AG04450 (cell line): Measurements from ENCODE around the gene SH2D1B. TPM values are rescaled to one million over a fixed set of nuclear protein-coding genes. Genes with fewer than 3 reads are reported as not detected.

Experiments used
- CTCF ChIA-PET: fragments of 300-600, 350-600 bp; formaldehyde crosslinking; extraction: SDS; loops from one replicate; lab custom pipeline; 2022; ENCODE audit warnings: antibody characterized with exemption, inconsistent platforms; lab: Charles Lee
- POLR2A ChIA-PET: fragments of 350-600 bp; formaldehyde crosslinking; extraction: SDS; loops from one replicate; lab custom pipeline; 2021; ENCODE audit warnings: antibody characterized with exemption, inconsistent platforms; lab: Yijun Ruan, JAX
- DNase-seq: peaks from one replicate; pipeline ENCODE4 v3.0.0-alpha.2; 2011; ENCODE audit warnings: low read depth, low spot score
- H3K27ac ChIP-seq: one replicate; pipeline ENCODE4 v1.5.1; 2012; ENCODE audit warnings: low read depth, low read length, control low read depth
- H3K27me3 ChIP-seq: one replicate; pipeline ENCODE4 v1.6.0; 2012; ENCODE audit warnings: low read length; ENCODE audit not compliant: control insufficient read depth, insufficient read depth
- H3K4me3 ChIP-seq: 2 replicates; pipeline ENCODE4 v1.5.1; 2011; ENCODE audit warnings: mild to moderate bottlenecking, low read depth, low read length, control low read depth
- H3K9me3 ChIP-seq: 2 replicates; pipeline ENCODE4 v1.5.1; 2012; ENCODE audit warnings: low read length; ENCODE audit not compliant: control insufficient read depth, insufficient read depth
- polyA plus RNA-seq: library from polyadenylated mRNA; depleted of rRNA; stranded (reverse); fragments of >200 nt; gene quantifications from 2 replicates; pipeline ENCODE4 v1.2.3, GENCODE V29; 2011
- TF ChIP-seq, protein P1 (sequence below): IDR thresholded peaks from 2 replicates; pipeline ENCODE4 v1.5.1; 2011; ENCODE audit warnings: low read depth, low read length, control low read depth, inconsistent platforms

The SH2D1B gene
- polyA plus RNA-seq, 1 experiment = not detected

DNA sequence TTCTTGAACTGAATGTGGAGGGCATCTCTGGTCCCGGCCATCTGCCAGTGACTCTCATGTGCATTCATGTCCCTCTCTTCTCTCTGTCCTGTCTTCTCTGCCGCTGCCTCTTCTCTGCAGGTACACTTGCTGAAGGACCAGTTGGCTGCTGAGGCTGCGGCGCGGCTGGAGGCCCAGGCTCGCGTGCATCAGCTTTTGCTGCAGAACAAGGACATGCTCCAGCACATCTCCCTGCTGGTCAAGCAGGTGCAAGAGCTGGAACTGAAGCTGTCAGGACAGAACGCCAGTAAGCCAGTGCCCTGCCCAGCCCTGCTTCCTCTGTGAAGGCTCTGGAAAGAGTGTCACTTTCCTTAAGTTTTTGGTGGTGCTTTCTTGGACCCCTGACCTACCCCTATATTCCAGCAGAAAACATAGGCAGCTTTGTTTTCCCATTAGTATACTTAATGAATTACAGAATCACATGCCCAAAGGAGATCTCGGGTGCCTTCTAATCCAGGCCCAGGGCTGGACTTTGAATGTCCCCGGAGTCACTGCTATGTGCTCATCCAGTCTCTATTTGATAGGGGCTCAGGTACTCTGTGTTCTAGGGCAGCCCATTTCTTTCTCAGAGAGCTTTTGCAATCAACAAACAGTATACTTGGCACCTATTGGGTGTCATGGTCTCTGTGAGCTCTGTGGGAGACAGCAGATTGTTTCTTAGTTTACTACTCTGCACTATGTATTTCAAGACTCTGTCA lies 46.5 kb downstream of the SH2D1B start:
- Histone ChIP-seq H3K27ac (no peak overlapping the region), H3K27me3 (peaks cover 11% of the 10 kb centered on the region), H3K9me3 (peaks cover 5% of the 10 kb centered on the region; the same call in 1 of the 2 replicates), H3K4me3 (no peak overlapping the region)
- CTCF ChIA-PET = interaction anchor here (1.1 kb wide), 1 partner anchor 8 kb away, joined by 4 read pairs; no protein-coding TSS in a partner anchor
- TF ChIP-seq, protein P1, sequence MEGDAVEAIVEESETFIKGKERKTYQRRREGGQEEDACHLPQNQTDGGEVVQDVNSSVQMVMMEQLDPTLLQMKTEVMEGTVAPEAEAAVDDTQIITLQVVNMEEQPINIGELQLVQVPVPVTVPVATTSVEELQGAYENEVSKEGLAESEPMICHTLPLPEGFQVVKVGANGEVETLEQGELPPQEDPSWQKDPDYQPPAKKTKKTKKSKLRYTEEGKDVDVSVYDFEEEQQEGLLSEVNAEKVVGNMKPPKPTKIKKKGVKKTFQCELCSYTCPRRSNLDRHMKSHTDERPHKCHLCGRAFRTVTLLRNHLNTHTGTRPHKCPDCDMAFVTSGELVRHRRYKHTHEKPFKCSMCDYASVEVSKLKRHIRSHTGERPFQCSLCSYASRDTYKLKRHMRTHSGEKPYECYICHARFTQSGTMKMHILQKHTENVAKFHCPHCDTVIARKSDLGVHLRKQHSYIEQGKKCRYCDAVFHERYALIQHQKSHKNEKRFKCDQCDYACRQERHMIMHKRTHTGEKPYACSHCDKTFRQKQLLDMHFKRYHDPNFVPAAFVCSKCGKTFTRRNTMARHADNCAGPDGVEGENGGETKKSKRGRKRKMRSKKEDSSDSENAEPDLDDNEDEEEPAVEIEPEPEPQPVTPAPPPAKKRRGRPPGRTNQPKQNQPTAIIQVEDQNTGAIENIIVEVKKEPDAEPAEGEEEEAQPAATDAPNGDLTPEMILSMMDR = no peak
- POLR2A ChIA-PET = no interaction called here
- DNase-seq = no peak

DNA sequence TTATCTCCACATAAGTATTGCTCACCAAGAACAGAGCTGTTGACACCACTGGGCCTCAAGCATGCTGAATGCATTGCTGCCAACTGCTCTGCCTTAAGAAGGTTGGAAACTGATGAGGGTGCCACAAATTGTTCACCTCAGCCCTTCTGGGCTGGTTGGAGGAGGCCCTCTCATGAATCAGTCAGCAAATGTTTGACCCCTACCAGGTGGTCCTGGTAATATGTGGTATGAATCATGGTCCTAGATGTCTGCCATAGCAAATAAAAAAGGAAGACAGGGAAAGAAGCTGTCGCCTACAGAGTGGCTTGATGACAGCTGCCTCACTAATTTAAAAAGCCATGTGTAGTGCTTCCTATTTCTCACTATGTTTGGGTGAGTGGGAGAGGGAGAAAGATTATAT lies 47.4 kb downstream of the SH2D1B start:
- DNase-seq = no peak
- ChIA-PET POLR2A (no interaction called here), CTCF (no interaction called here)
- no peak overlapping the region for H3K4me3 ChIP-seq
- TF ChIP-seq, protein P1 = no peak
- H3K9me3 ChIP-seq = peaks cover 5% of the 10 kb centered on the region; the same call in 1 of the 2 replicates
- peaks cover 11% of the 10 kb centered on the region for H3K27me3 ChIP-seq
- no peak overlapping the region for H3K27ac ChIP-seq

DNA sequence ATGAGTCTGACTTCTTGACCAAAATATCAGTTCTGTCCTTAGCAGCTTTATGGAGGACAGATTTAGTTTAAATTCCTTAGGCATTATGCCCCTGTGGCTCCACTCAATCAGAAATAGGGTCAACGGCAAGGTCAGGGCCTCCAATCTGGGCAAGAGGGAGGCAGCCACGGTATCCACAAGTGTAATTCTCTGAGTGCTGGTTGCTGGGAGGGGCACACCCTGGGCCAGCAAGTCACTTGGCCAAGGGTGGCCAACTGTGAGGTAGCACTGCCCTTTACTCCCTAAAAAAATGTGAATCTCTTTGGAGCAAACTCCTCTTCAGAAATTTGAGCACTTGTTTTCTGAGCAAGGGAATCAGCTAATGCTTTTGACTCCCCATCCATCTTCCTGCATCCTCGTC lies 48.1 kb downstream of the SH2D1B start:
- Histone ChIP-seq H3K9me3 (peaks cover 5% of the 10 kb centered on the region; the same call in 1 of the 2 replicates), H3K27ac (no peak overlapping the region), H3K27me3 (peaks cover 11% of the 10 kb centered on the region), H3K4me3 (no peak overlapping the region)
- POLR2A ChIA-PET = no interaction called here
- no peak for DNase-seq
- CTCF ChIA-PET = no interaction called here
- TF ChIP-seq, protein P1 = no peak

DNA sequence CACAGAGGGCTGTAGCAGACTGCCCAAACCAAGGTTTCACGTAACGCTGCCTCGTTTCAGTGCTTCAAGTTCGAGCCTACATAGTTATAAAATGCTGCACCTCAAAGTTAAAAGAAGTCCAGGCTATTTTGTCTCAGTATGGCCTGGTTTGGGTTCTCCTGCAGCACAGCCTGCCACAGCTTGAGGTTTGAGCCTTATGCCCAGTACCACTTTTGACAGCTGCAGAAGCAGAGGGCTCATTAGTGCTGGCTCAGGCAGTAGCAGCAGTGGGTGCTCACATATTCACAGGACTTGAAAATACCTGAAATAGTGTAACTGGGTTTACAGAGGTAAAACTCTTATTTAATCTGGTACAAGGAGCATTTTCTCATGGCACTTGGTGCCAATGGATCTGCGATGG lies 50.6 kb downstream of the SH2D1B start:
- Histone ChIP-seq H3K4me3 (no peak overlapping the region), H3K27ac (no peak overlapping the region), H3K9me3 (no peaks in the 10 kb centered on the region), H3K27me3 (peaks cover 11% of the 10 kb centered on the region)
- ChIA-PET CTCF (no interaction called here), POLR2A (no interaction called here)
- TF ChIP-seq, protein P1 = no peak
- DNase-seq = no peak

DNA sequence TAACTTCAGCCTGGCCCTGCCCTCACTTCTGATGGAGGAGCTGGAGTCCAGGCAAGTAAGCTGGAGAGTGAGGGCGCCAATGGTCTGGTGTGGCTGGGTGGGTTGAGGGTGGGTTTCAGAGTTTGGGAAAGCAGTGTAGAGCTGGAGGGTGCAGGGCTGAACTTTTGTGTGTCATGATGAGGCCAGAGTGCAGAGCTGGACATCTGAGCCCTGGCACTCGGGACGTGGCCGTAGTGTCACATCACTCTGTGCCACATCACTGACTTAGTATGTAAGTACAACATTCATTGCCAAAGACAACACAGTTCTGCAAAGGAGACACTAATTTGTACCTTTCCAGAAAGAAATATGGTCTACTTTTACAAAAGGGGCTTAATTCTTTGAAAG lies 51.1 kb downstream of the SH2D1B start:
- Histone ChIP-seq H3K27me3 (peaks cover 11% of the 10 kb centered on the region), H3K27ac (no peak overlapping the region), H3K4me3 (no peak overlapping the region), H3K9me3 (no peaks in the 10 kb centered on the region)
- POLR2A ChIA-PET = no interaction called here
- CTCF ChIA-PET = no interaction called here
- no peak for DNase-seq
- TF ChIP-seq, protein P1 = no peak
